ENCODE results near the gene HNRNPA2B1.

- TF ChIP-seq FOXK1 (CRISPR knock-in tag; IDR thresholded peaks at IDR 0.05) (no peak), CTCF (IDR thresholded peaks at IDR 0.05) (no peak), HMGA2 (CRISPR knock-in tag; IDR thresholded peaks at IDR 0.05) (no peak), JUN (CRISPR knock-in tag; IDR thresholded peaks at IDR 0.05) (no peak), ZNF396 (CRISPR knock-in tag; IDR thresholded peaks at IDR 0.05; ENCODE audit: borderline replicate concordance) (no peak), TCF7 (CRISPR knock-in tag; IDR thresholded peaks at IDR 0.05; ENCODE audit: low read depth) (no peak), JAZF1 (CRISPR knock-in tag; IDR thresholded peaks at IDR 0.05) (no peak; the same call in 1 of the 2 replicates), CREB1 (CRISPR knock-in tag; IDR thresholded peaks at IDR 0.05) (no peak), MYBL2 (CRISPR knock-in tag; IDR thresholded peaks at IDR 0.05) (no peak), GTF2I (CRISPR knock-in tag; conservative IDR thresholded peaks at IDR 0.05) (no peak), ATF2 (CRISPR knock-in tag; IDR thresholded peaks at IDR 0.05; ENCODE audit: borderline replicate concordance, low read depth) (no peak)
These were observed 10.8 kb downstream of the HNRNPA2B1 start for GRCh38 chr7:26189697-26190096.
